HK-2 (cell line): ENCODE measurements around the gene PPEF2.
A peak's percentile ranks its signal among the peaks of the same experiment; 100 is the strongest.
"Not testable (repeated sequence)": the region's sequence is repeated elsewhere in the genome, so short reads cannot be mapped to it uniquely, and the experiment has no call there.

Experiments
- DNase-seq: peaks from one replicate; pipeline ENCODE4 v3.0.0-alpha.2; 2018; ENCODE audit not compliant: unreplicated experiment

PPEF2 gene, protein sequence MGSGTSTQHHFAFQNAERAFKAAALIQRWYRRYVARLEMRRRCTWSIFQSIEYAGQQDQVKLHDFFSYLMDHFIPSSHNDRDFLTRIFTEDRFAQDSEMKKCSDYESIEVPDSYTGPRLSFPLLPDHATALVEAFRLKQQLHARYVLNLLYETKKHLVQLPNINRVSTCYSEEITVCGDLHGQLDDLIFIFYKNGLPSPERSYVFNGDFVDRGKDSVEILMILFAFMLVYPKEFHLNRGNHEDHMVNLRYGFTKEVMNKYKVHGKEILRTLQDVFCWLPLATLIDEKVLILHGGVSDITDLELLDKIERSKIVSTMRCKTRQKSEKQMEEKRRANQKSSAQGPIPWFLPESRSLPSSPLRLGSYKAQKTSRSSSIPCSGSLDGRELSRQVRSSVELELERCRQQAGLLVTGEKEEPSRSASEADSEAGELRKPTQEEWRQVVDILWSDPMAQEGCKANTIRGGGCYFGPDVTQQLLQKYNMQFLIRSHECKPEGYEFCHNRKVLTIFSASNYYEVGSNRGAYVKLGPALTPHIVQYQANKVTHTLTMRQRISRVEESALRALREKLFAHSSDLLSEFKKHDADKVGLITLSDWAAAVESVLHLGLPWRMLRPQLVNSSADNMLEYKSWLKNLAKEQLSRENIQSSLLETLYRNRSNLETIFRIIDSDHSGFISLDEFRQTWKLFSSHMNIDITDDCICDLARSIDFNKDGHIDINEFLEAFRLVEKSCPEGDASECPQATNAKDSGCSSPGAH

DNA sequence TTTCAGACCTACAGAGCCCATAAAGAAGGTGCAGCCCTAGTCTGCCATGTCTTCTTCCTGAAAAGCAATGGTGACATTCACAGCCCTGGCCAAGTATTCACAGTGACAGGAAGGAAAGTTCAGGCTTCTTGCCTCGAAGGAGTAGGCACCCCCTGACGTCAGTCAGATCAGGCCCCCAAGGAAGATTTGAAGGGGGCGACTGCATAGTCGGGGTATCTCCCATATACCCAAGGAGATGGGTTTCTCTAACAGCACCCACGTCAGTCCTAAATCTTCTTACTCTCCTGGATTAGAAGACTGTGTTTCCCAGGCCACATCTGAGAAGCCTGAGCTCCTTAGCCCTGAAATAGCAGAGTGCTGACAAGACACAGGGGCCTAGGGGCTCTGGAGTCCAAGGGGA, at the start of gene PPEF2:
TSS of gene PPEF2 (minus strand) at position 101 of the 400 bp plus-strand sequence. CDS start 6,127 bp downstream, outside the sequence.
- no peak for DNase-seq

DNA sequence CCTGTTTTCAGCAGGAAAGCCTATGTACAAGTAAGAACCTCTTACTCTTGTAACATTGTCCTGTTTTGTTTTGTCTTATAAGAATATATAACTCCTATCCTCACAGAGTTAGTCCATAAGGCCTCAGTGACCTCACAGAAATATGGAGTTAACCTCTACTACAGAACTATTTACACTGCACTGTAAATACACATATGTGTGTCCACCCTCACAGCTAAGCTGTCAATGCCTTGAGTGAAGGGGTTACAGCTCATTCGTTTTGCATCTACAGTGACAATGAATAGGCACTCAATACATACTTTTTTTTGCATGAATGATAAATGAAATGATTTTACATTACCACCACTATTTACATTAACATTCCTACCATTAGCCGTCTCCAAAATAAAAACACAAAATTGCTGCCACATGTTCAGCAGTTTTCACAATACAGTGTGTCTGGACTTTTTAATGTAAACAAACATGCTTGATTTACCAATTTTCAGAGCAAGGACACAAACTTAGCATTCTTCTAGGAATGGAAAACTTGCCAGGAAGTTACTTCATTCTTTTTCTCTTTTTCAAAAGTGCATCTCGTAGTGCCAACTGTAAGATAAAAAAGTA, 48.1 kb upstream of the PPEF2 start:
- DNase-seq = no peak

DNA sequence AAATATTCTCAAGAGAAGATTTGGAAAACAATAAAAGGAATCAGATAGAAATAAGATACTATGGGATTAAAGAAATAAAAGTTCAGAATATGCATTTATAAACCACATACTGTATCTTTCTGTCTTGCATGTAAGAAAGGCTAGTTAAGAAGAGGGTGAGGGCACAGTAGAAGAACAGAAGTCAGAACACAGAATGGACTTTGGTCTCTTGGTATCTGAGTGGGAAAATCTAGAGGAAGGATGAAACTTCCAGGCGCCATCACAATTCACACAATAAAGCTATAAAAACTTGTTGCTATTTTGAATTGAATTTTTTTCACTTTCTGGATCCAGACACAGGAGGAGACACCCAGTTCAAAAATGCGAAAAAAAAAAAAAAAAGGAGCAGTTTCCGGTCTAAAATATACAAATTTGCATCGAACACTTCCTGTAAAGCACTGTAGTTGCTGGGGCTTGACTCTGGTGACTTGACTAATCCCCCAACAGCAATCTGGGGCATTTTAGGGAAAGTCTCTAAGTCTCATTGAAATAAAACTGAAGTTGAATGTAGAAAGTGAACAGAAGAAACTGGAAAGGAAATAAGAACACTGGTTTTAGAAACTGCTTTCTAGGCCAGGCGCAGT, 46.7 kb upstream of the PPEF2 start:
- no peak for DNase-seq

DNA sequence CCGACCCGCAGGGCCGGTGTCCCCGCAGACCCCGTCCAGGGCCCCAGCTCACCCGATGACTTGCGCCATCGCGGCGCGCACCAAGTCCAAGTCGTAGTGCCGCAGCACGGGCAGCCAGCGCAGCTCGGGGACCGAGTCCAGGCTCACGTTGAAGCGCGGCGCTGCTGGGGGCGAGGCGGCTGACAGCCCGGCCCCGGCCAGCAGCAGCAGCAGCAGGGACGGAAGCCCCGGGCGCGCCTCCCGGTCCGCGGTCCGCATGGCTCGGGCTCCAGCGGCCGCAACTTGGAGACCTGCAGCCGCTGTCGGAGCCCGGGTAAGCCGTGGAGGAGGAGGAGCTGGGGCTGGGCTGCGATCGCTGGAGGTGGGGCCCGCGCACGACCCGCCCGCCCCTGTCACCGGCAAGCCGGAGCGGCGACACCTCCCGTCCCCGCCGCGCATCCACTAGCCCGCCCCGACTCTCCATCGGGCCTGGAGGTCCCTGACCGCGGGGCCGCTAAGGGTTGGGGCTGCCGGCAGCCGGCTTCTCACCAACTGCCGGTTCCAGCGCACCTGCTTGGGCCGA, 38.5 kb upstream of the PPEF2 start, which contains the start of gene NAAA:
TSS of gene NAAA (minus strand) at position 322 of the 562 bp plus-strand sequence. CDS start at position 258, 64 bp downstream.
- DNase-seq = peak; percentile 81

DNA sequence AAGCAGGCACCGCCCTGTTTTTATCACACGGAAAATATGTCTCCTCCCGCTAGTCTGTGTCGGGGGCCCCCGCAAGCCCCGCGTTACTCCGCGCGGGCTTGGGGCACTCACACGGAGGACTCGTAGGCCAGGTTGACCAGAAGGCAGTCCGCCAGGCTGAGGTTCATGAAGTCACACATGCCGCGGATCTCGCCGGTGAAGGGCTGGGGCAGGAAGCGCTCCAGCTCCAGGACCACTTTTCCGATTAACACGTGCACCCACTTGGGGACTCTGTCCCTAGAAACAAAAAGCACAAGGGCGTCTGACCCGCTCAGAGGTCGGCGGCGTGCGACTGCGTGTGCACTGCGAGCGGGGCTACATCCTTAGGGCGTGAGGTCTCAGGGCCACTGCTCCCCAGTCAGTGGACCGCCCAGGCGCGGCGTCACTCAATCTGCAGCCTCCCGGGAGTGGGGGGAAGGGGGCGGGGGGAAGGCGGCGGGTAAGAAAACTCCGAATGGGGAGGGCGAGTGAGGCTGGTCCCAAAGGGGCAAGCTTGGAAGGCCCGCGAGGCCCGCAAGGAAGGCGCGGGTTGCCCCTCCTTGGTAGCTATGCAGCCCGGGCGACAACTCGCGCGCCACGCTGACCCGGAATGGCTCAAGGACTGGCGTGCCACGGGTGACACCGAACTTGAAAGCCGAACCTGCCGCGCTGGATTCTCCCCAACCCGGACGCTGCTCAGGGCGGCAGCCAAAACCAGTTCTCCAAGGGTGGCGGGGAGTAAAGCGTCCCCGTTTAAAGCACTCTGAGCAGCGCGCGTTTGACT, 37.8 kb upstream of the PPEF2 start:
- DNase-seq = peak; percentile 78

DNA sequence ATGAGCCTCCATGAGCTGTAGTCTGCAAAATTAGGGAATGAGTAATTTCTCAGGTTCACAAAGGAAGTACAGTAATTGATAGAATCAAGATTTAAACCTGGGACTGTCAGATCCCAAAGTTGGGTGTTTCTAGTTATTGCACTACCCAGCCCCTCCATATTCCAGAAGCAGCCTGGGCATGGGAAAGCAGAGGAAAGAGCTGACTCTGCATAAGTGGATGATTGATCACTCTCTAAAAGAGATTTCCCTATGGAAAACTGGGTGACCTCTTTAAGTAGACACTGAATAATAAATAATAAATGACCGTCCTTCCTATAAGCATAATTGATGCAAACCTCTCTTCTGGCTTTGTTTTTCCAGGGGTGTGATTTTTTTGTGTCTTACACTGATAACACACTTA, 33.4 kb upstream of the PPEF2 start:
- no peak for DNase-seq

DNA sequence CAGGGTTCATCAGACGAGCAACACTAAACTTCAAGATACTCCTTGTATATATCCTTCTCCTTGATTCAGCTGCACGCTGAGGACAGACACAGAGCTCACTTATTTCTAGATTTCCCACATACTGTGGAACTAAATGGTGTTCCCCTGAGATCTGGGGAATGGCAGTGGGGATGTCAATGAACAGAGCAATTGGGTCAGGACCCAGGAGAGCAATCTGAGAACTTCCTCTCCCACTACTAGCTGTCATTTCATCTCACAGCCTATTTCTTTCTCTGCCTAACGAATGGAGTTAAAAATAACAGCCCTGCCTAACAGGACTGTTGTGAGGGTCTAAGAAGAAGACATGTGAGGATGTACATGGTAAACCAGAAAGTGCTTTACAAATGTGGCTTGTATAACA, 27.9 kb upstream of the PPEF2 start:
- DNase-seq = no peak

DNA sequence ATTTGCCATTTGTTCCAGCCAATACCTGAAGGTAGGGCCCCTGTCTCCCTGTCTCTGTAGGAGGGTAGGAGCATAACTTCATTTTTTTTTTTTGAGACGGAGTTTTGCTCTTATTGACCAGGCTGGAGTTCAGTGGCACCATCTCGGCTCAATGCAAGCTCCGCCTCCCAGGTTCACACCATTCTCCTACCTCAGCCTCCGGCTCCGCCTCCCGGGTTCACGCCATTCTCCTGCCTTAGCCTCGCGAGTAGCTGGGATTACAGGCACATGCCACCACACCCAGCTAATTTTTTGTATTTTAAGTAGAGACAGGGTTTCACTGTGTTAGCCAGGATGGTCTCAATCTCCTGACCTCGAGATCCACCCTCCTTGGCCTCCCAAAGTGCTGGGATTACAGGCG, 22.7 kb upstream of the PPEF2 start:
- DNase-seq = not testable (repeated sequence)

DNA sequence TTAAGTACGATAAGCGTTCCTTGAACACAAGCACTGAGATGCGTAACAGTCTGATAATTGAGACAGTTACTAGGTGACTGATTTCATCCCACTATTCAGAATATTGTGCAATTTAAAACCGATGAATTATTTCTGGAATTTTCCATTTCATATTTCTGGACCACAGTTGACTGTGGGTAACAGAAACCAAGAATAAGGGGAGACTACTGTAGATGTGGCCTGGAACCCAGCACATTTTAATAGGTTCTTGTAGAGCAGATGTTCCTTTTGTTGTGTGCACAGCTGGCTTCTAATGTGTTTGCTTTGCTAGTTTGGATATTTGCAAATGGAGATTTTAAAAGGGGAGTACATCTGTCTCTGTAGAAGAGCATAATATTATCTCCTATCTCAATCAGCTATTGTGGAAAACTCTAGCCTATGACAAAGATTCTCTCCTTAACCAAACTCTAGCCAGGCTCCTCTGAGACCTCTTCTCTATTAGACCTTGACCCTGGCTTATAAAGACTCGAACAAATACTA, 22.1 kb upstream of the PPEF2 start:
- no peak for DNase-seq

DNA sequence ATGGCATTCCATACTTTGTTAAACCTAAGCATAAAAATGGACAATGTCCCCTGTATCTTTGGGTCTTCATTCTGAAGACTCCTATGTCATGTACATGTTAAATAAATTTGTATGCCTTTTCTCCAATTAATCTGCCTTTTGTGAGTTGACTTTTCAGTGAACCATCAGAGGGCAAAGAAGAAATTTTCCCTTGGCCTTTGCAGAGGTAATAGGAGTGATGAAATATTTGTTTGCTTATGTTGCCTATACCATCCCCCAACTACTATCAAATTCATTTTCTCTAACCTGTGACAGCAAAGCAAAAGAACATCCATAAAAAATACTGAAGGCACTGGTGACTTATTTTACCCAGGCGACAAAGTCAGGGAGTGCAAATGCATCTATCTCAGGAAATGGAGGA, 20.3 kb upstream of the PPEF2 start:
- no peak for DNase-seq

DNA sequence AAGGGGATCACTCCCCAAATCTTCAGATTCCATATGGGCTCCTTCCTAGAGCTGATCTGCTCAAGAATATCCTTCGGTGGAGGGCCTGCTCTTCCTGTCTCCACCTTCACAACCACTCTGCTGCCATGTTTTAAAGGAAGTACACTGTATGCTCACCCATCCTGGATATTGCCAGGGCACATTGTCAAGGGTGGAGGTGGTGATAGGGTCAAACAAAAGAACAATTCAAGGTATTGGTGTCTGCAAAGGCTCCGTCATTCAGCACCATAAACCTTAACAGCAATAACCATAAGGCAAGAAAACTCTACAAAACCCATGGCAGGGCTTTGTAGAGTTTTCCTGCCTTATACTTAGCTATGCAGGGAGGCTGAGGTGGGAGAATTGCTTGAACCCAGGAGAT, 19.7 kb upstream of the PPEF2 start:
- DNase-seq = no peak

DNA sequence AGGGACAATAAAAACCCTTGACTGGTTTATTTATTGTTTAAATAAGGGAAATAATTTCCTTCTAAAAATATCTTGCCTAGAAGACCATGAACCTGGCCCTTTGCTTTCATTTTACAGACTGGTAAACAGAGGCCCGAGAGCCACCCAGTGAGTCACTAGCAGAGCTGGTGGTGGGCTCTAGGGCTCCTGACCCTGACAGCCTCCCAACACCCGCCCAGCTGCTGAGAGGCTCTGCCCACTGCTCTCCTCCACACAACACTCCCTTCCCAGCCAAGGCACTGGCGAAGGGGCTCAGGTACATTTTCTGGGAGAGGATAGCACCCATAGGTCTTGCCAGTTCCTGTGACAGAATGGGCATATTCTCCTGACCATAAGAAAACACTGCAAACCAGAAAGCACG, 18.1 kb upstream of the PPEF2 start:
- DNase-seq = no peak

DNA sequence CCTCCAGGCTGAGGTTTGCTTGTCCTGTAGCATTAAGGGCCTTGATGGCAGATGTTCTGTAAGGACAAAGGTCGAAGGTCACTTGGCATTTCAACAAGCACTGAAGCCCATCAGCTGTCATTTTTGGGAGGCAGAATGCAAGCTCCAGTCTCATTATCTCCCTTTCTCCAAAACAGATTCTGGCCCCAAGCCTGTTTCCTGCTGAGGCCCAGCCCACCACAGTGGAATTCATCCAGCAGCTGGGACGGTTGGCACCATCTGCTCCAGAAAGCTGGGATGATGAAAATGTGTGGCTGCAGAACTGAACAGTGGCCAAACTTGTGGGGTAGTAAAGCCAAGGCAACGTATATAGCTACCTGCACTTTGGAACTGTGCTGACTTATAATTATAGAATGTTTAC, 17.7 kb upstream of the PPEF2 start:
- DNase-seq = no peak

DNA sequence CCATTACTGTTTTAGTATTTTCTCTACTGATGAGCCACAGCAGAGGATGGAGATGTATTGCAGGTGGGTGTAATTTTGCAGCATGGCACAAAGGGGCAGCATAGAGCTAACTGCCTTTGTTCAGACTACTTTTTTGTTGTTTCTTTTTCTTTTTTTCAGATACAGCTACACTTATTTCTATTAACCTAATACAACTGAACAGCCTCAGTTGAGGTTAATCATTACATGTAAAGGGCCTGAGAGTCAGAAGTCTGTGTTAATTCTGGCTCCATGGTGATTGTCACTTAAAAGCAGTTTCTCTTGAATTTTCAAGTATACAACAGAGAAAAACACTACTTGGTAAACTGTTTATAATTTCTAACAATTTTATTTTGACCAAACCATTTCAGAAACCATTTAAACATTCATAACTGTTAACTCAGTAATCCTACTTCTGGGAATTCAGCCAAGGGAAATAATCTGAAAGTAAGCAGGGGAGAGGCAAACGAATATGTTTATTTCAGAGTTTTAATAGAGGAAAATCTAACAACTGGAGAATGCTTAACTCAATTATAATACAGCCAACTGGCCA, 13.9 kb upstream of the PPEF2 start:
- peak; percentile 25 for DNase-seq

DNA sequence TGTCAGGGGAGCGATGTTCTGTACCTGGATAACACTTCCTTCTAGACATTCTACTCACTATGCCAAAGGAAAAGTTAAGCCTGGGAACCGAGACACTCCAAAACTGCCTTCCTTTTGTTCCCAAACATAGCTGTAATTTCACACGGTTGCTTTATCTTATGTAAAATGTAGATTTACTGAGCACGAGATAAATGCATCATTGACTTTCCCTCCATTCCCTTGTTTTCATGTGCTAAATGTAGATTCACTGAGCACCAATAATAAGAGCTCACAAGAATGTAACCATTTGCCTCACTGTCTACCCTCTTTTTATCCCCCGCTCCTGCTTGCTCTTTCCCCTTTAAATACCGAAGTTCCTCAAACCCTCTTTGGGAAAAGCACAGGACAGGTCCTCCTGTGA, 10.7 kb upstream of the PPEF2 start:
- DNase-seq = no peak

DNA sequence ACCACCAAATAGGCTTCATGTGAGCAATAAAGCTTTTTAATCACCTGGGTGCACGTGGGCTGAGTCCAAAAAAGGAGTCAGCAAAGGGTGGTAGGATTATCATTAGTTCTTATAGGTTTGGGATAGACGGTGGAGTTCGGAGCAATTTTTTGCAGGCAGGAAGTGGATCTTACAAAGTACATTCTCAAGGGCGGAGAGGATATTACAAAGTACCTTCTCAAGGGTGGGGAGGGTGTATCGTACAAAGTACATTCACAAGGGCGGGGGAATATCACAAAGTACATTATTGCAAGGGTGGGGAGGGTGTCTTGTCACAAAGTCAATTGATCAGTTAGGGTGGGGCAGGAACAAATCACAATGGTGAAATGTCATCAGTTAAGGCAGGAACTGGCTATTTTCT, 8.6 kb upstream of the PPEF2 start:
- DNase-seq = not testable (repeated sequence)

DNA sequence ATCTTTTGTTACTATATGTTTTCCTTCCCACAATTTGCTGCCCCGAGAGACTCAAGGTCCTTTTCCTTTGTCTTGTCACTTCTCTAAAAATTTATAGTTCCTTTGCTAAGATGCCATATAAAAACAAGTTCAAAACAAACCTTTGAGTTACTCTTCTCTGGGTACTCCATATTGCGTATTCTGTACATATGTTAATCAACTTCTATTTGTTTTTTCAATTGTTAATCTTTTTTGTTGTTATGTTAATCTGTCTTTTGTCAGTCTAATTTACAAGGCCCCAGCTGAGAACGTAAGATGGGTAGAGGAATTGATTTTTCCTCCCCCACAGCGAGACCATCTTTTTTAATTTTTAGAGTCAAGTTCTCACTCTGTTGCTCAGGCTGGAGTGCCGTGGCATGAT, 7.2 kb upstream of the PPEF2 start:
- no peak for DNase-seq

DNA sequence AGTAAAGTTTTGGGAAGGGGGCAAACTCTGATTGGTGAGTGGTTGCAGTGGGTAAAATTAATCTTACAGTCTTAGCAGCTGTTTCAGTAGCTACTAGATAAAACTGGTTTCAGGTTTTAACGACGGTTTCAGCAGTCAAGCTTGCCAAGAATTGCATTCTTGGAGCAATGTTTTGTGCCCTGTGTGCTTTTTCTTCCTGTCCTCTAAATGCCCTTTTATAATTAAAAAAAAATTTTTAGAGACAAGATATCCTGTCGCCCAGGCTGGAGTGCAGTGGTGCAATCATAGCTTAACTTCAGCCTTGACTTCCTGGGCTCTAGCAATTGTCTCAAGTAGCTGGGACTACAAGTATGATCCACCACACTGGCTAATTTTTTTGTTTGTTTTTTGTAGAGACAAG, 6.3 kb upstream of the PPEF2 start:
- no peak for DNase-seq

DNA sequence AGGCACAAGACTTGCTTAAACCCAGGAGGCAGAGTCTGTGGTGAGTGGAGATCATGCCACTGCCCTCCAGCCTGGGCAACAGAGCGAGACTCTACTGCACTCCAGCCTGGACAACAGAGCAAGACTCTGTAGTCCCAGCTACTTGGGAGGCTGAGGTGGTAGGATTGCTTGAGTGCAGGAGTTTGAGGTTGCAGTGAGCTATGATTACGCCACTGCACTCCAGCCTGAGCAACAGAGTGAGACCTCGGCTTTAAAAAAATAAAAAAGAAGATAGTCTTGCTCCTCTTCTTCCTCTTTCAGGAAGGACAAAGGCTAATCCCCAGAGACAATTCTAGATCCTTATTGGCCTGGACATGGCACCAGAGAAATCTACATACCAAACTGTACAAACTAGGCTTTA, 5.7 kb upstream of the PPEF2 start:
- no peak for DNase-seq

DNA sequence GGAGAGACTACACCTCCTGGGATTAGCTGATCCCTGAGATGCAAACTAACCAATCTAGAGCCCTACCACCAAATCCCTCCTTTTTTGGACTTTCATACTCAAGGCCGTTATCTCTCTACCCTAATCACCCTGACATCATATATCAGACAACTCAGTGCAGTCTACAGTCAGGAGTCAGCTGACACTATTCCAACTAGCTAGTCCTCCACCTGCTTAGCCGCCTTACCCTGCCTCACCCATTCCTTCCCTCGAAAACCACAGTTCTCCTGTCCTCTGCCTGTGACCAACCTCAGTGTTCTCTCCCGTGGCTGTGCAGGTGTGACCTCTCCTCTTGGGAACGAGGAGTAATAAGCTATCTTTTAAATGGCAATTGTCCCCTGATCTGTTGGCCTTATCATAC, 1.8 kb upstream of the PPEF2 start:
- DNase-seq = no peak

DNA sequence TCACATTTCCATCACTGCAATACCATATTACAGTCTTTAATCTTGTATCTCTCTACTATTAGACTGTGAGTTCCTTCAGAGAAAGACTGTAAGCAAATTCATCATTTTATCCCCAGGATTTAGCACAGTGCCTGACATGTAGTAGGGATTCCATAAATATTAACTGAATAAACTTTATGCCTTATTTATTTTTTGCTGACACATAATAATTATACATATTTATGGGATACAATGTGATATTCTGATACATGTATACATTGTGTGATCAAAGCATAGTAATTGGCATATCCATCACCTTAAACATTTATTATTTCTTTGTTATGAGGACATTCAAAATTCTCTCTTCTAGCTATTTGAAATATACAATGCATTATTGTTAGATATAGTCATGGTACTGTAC, 3.7 kb downstream of the PPEF2 start:
- no peak for DNase-seq
